HepG2 (cell line): ENCODE measurements around the gene GRAMD4. TPM values are rescaled to one million over a fixed set of nuclear protein-coding genes. Genes with fewer than 3 reads are reported as not detected.

Experiments
- ATM ChIP-seq: fragments of 450-650 bp; IDR thresholded peaks from 2 replicates; pipeline ENCODE4 v1.7.1; 2017; ENCODE audit warnings: mild to moderate bottlenecking, borderline replicate concordance
- CEBPG ChIP-seq: IDR thresholded peaks from 2 replicates; pipeline ENCODE4 v1.6.1; 2016
- CSRNP2 ChIP-seq: sonication (generic); formaldehyde crosslinking; conservative IDR thresholded peaks from 2 replicates; pipeline ENCODE4 v1.8.0; 2022; ENCODE audit warnings: low read depth, missing genetic modification reagents
- HMGA1 ChIP-seq: sonication (generic); formaldehyde crosslinking; conservative IDR thresholded peaks from 2 replicates; pipeline ENCODE4 v1.4.0; 2020; ENCODE audit warnings: missing genetic modification reagents
- ISX ChIP-seq: sonication (generic); formaldehyde crosslinking; conservative IDR thresholded peaks from 2 replicates; pipeline ENCODE4 v1.5.0; 2020; ENCODE audit warnings: missing genetic modification reagents
- KMT2B ChIP-seq: IDR thresholded peaks from 2 replicates; pipeline ENCODE4 v1.6.1; 2016; ENCODE audit warnings: missing genetic modification reagents, missing compliant biosample characterization
- MXD1 ChIP-seq: sonication (generic); formaldehyde crosslinking; IDR thresholded peaks from 2 replicates; pipeline ENCODE4 v1.4.0; 2020; ENCODE audit warnings: mild to moderate bottlenecking, missing genetic modification reagents
- MYC ChIP-seq: sonication (generic); formaldehyde crosslinking; IDR thresholded peaks from 2 replicates; pipeline ENCODE4 v1.9.0; 2021; ENCODE audit warnings: missing genetic modification reagents, borderline replicate concordance
- NR0B2 ChIP-seq: sonication (generic); formaldehyde crosslinking; IDR thresholded peaks from 2 replicates; pipeline ENCODE4 v1.4.0; 2020; ENCODE audit warnings: mild to moderate bottlenecking, missing genetic modification reagents
- SP4 ChIP-seq: sonication (generic); formaldehyde crosslinking; IDR thresholded peaks from 2 replicates; pipeline ENCODE4 v1.8.1; 2023; ENCODE audit warnings: mild to moderate bottlenecking, missing genetic modification reagents
- ZBTB2 ChIP-seq: sonication (generic); formaldehyde crosslinking; IDR thresholded peaks from 2 replicates; pipeline ENCODE4 v1.8.0; 2022; ENCODE audit warnings: low read depth, missing genetic modification reagents
- ZBTB3 ChIP-seq: sonication (generic); formaldehyde crosslinking; IDR thresholded peaks from 2 replicates; pipeline ENCODE4 v1.4.0; 2020; ENCODE audit warnings: low read depth, mild to moderate bottlenecking, moderate library complexity, missing genetic modification reagents, borderline replicate concordance
- ZBTB49 ChIP-seq: sonication (generic); formaldehyde crosslinking; IDR thresholded peaks from 2 replicates; pipeline ENCODE4 v1.4.0; 2020; ENCODE audit warnings: missing genetic modification reagents, borderline replicate concordance
- ZNF251 ChIP-seq: sonication (generic); formaldehyde crosslinking; IDR thresholded peaks from 2 replicates; pipeline ENCODE4 v1.9.0; 2021; ENCODE audit warnings: mild to moderate bottlenecking, missing genetic modification reagents
- ZNF275 ChIP-seq: sonication (generic); formaldehyde crosslinking; IDR thresholded peaks from 2 replicates; pipeline ENCODE4 v1.8.0; 2022; ENCODE audit warnings: missing genetic modification reagents, mild to moderate bottlenecking, inconsistent platforms, borderline replicate concordance
- ZNF567 ChIP-seq: sonication (generic); formaldehyde crosslinking; IDR thresholded peaks from 2 replicates; pipeline ENCODE4 v1.8.1; 2023; ENCODE audit warnings: mild to moderate bottlenecking, missing genetic modification reagents, borderline replicate concordance
- polyA plus RNA-seq, 8 experiments: library from polyadenylated mRNA; depleted of rRNA in 3 of 8; stranded (reverse) in 7 of 8; unstranded in 1 of 8; fragments of >200 nt; fragmentation: Illumina TruSeq in 4 of 8; extraction: Trizol in 4 of 8; gene quantifications; 2 replicates each; pipeline versions ENCODE4 v1.2.1 to v1.2.3, GENCODE V29; 2011 to 2016; ENCODE audit warnings: low read depth in 4 of 8, missing spikeins in 1 of 8, mixed read lengths in 1 of 8; ENCODE audit not compliant: insufficient read depth in 1 of 8
- total RNA-seq, 5 experiments: library from RNA; depleted of rRNA; stranded (reverse); fragments of >200 nt; fragmentation: Illumina TruSeq; extraction: Trizol; gene quantifications; 2 replicates each; pipeline ENCODE4 v1.2.3, GENCODE V29; 2016; ENCODE audit warnings: low read depth in 1 of 5
- TF ChIP-seq, protein P1 (sequence below): sonication (generic); formaldehyde crosslinking; IDR thresholded peaks from 2 replicates; pipeline ENCODE4 v1.5.0; 2020; ENCODE audit warnings: missing genetic modification reagents, mild to moderate bottlenecking, borderline replicate concordance
- TF ChIP-seq, protein P2 (sequence below): sonication (generic); formaldehyde crosslinking; IDR thresholded peaks from 2 replicates; pipeline ENCODE4 v1.5.0; 2020; ENCODE audit warnings: mild to moderate bottlenecking, missing genetic modification reagents, moderate library complexity

The GRAMD4 gene
- total and polyA plus RNA-seq, 2 of the 13 experiments (the other 11 are each of a cell fraction or from before 2014, with no cell fraction given): 15.2 to 15.7 TPM

- TF ChIP-seq ZNF275 (CRISPR knock-in tag) (no peak), CSRNP2 (CRISPR knock-in tag) (peak; percentile 30; the same call in 1 of the 2 replicates), ZBTB49 (no peak), KMT2B (CRISPR knock-in tag) (no peak; the same call in 1 of the 2 replicates), ZNF567 (CRISPR knock-in tag) (no peak), MYC (CRISPR knock-in tag) (peak; percentile 55), CEBPG (CRISPR knock-in tag) (peak; percentile 89), ISX (no peak), NR0B2 (CRISPR knock-in tag) (0 out of 2 replicates have a peak, but pooled peaks have one; percentile 60), ZNF251 (no peak), ATM (no peak), HMGA1 (CRISPR knock-in tag) (no peak), ZBTB2 (CRISPR knock-in tag) (peak; percentile 54), ZBTB3 (CRISPR knock-in tag) (no peak), SP4 (CRISPR knock-in tag) (peak; percentile 75; the same call in 1 of the 2 replicates), MXD1 (peak; percentile 56; the same call in 1 of the 2 replicates)
- TF ChIP-seq, protein P1, sequence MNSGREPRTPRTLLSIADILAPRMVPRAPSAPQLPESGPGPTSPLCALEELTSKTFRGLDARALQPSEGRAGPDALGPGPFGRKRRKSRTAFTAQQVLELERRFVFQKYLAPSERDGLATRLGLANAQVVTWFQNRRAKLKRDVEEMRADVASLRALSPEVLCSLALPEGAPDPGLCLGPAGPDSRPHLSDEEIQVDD (CRISPR knock-in tag): no peak
- TF ChIP-seq, protein P2, sequence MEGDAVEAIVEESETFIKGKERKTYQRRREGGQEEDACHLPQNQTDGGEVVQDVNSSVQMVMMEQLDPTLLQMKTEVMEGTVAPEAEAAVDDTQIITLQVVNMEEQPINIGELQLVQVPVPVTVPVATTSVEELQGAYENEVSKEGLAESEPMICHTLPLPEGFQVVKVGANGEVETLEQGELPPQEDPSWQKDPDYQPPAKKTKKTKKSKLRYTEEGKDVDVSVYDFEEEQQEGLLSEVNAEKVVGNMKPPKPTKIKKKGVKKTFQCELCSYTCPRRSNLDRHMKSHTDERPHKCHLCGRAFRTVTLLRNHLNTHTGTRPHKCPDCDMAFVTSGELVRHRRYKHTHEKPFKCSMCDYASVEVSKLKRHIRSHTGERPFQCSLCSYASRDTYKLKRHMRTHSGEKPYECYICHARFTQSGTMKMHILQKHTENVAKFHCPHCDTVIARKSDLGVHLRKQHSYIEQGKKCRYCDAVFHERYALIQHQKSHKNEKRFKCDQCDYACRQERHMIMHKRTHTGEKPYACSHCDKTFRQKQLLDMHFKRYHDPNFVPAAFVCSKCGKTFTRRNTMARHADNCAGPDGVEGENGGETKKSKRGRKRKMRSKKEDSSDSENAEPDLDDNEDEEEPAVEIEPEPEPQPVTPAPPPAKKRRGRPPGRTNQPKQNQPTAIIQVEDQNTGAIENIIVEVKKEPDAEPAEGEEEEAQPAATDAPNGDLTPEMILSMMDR: peak; percentile 30; the same call in 1 of the 2 replicates
These were observed 18.6 kb downstream of the GRAMD4 start (continued) for GRCh38 chr22:46638601-46639431.
